SK-N-SH (cell line): ENCODE data around the gene AUTS2. TPM values are rescaled to one million over a fixed set of nuclear protein-coding genes. Genes with fewer than 3 reads are reported as not detected.

Source experiments
- CTCF ChIA-PET: fragments of 300-600, 350-600 bp; formaldehyde crosslinking; extraction: SDS; loops from one replicate; lab custom pipeline; 2021; lab: Yijun Ruan, JAX
- POLR2A ChIA-PET: fragments of 350-600 bp; sonication (Branson Sonifier 250); formaldehyde crosslinking; extraction: SDS; loops from one replicate; lab custom pipeline; 2020; ENCODE audit warnings: antibody characterized with exemption, inconsistent platforms; lab: Yijun Ruan, JAX
- DNase-seq: peaks from one replicate; pipeline ENCODE4 v3.0.0; 2012
- H2AFZ ChIP-seq: fragments of 200-600 bp; sonication (generic); 2 replicates; pipeline ENCODE4 v1.8.1; 2016; ENCODE audit warnings: antibody characterized with exemption, mild to moderate bottlenecking, low read depth
- H3F3A ChIP-seq: fragments of 200-600 bp; sonication (generic); replicated peaks from 2 replicates; pipeline ENCODE3; 2016; ENCODE audit warnings: antibody characterized with exemption, mild to moderate bottlenecking; ENCODE audit not compliant: insufficient read depth
- H3K27ac ChIP-seq, 2 experiments: fragments of 200-500 bp in 1 of 2; fragments of 200-600 bp in 1 of 2; sonication (Bioruptor generic) in 1 of 2; sonication (generic), shearing (Covaris generic) in 1 of 2; 2 replicates each; pipeline versions ENCODE4 v1.5.1 to v1.6.1; 2014 to 2016; ENCODE audit warnings: low read depth in 2 of 2, inconsistent platforms in 1 of 2, low read length in 1 of 2, mild to moderate bottlenecking in 1 of 2, mixed read lengths in 1 of 2
- H3K27me3 ChIP-seq: fragments of 200-600 bp; sonication (generic), shearing (Covaris generic); 2 replicates; pipeline ENCODE4 v1.6.1; 2016; ENCODE audit warnings: mixed run types; ENCODE audit not compliant: insufficient read depth
- H3K36me3 ChIP-seq, 2 experiments: fragments of 200-500 bp in 1 of 2; fragments of 200-600 bp in 1 of 2; sonication (Bioruptor generic) in 1 of 2; sonication (generic) in 1 of 2; replicated peaks in 1 of 2; 2 replicates each; pipeline versions ENCODE3 to v1.5.1; 2014 to 2016; ENCODE audit warnings: low read length in 1 of 2, mild to moderate bottlenecking in 1 of 2; ENCODE audit not compliant: insufficient read depth in 2 of 2, control insufficient read depth in 1 of 2
- H3K4me1 ChIP-seq, 2 experiments: fragments of 200-500 bp in 1 of 2; fragments of 200-600 bp in 1 of 2; sonication (Bioruptor generic) in 1 of 2; sonication (generic), shearing (Covaris generic) in 1 of 2; 2 replicates each; pipeline versions ENCODE4 v1.5.1 to v1.6.1; 2014 to 2016; ENCODE audit warnings: low read depth in 1 of 2, low read length in 1 of 2, mixed run types in 1 of 2; ENCODE audit not compliant: insufficient read depth in 2 of 2, control insufficient read depth in 1 of 2
- H3K4me2 ChIP-seq: fragments of 200-600 bp; sonication (generic), shearing (Covaris generic); 2 replicates; pipeline ENCODE4 v1.6.1; 2017; ENCODE audit warnings: mixed run types
- H3K4me3 ChIP-seq, 2 experiments: fragments of 200-500 bp in 1 of 2; fragments of 200-600 bp in 1 of 2; sonication (Bioruptor generic) in 1 of 2; sonication (generic), shearing (Covaris generic) in 1 of 2; 2 replicates each; pipeline versions ENCODE4 v1.5.1 to v1.8.1; 2014 to 2016; ENCODE audit warnings: low read depth in 2 of 2, inconsistent platforms in 1 of 2, low read length in 1 of 2, mild to moderate bottlenecking in 1 of 2, mixed read lengths in 1 of 2, moderate library complexity in 1 of 2
- H3K79me2 ChIP-seq: fragments of 200-600 bp; sonication (generic); 2 replicates; pipeline ENCODE4 v1.8.1; 2017; ENCODE audit warnings: mild to moderate bottlenecking; ENCODE audit not compliant: insufficient read depth
- H3K9ac ChIP-seq: fragments of 200-600 bp; sonication (generic); 2 replicates; pipeline ENCODE4 v1.6.1; 2017; ENCODE audit warnings: mixed run types
- H3K9me2 ChIP-seq: fragments of 200-600 bp; sonication (generic); 2 replicates; pipeline ENCODE4 v1.6.1; 2017; ENCODE audit warnings: mixed run types
- H3K9me3 ChIP-seq: fragments of 200-600 bp; sonication (generic); 2 replicates; pipeline ENCODE4 v1.6.1; 2017; ENCODE audit warnings: mixed run types, mild to moderate bottlenecking, moderate library complexity
- H4K20me1 ChIP-seq: fragments of 200-600 bp; sonication (generic); 2 replicates; pipeline ENCODE4 v1.6.1; 2017; ENCODE audit warnings: mild to moderate bottlenecking, mixed run types; ENCODE audit not compliant: insufficient read depth
- CTCF ChIP-seq: fragments of 200-600 bp; sonication (generic); IDR thresholded peaks from 2 replicates; pipeline ENCODE4 v1.6.1; 2017; ENCODE audit warnings: antibody characterized with exemption, mild to moderate bottlenecking, moderate library complexity
- ELF1 ChIP-seq: IDR thresholded peaks from 2 replicates; pipeline ENCODE4 v1.4.0; 2012
- EP300 ChIP-seq, 2 experiments: IDR thresholded peaks; 2 replicates each; pipeline versions ENCODE4 v1.4.0 to v1.6.1; 2012; ENCODE audit warnings: borderline replicate concordance in 1 of 2, low read depth in 1 of 2, low read length in 1 of 2
- FOXJ3 ChIP-seq: sonication (generic); formaldehyde crosslinking; IDR thresholded peaks from 2 replicates; pipeline ENCODE4 v1.5.1; 2020; ENCODE audit warnings: mild to moderate bottlenecking, missing genetic modification reagents
- GABPA ChIP-seq: IDR thresholded peaks from 2 replicates; pipeline ENCODE4 v1.4.0; 2012; ENCODE audit warnings: low read depth, mild to moderate bottlenecking
- GATA2 ChIP-seq: sonication (generic); formaldehyde crosslinking; IDR thresholded peaks from 2 replicates; pipeline ENCODE4 v1.5.0; 2020; ENCODE audit warnings: mild to moderate bottlenecking, missing genetic modification reagents
- JUND ChIP-seq: IDR thresholded peaks from 2 replicates; pipeline ENCODE4 v1.4.0; 2012
- MEF2A ChIP-seq: IDR thresholded peaks from 2 replicates; pipeline ENCODE4 v1.4.0; 2012; ENCODE audit warnings: low read depth, borderline replicate concordance
- MXI1 ChIP-seq: IDR thresholded peaks from 2 replicates; pipeline ENCODE4 v1.6.1; 2012; ENCODE audit warnings: mild to moderate bottlenecking, low read depth, low read length, improper control_type of control experiment
- NFIC ChIP-seq: IDR thresholded peaks from 2 replicates; pipeline ENCODE4 v1.4.0; 2012; ENCODE audit warnings: borderline replicate concordance
- NRF1 ChIP-seq: IDR thresholded peaks from 2 replicates; pipeline ENCODE4 v1.6.1; 2012; ENCODE audit warnings: low read depth, mild to moderate bottlenecking, low read length
- PBX3 ChIP-seq: IDR thresholded peaks from 2 replicates; pipeline ENCODE4; 2012
- POLR2AphosphoS5 ChIP-seq: IDR thresholded peaks from 2 replicates; pipeline ENCODE4 v1.6.1; 2012; ENCODE audit warnings: low read depth, low read length
- RAD21 ChIP-seq: IDR thresholded peaks from 2 replicates; pipeline ENCODE4 v1.6.1; 2012; ENCODE audit warnings: mild to moderate bottlenecking, low read length
- RCOR1 ChIP-seq: fragments of 150-350 bp; IDR thresholded peaks from 2 replicates; pipeline ENCODE4 v1.6.1; 2017; ENCODE audit warnings: antibody characterized with exemption, low read length
- RXRA ChIP-seq: IDR thresholded peaks from 2 replicates; pipeline ENCODE4 v1.4.0; 2012; ENCODE audit warnings: low read depth, mild to moderate bottlenecking, borderline replicate concordance
- SIN3A ChIP-seq: IDR thresholded peaks from 2 replicates; pipeline ENCODE4 v1.6.1; 2012; ENCODE audit warnings: low read depth, mild to moderate bottlenecking, low read length, moderate library complexity, borderline replicate concordance
- SMC3 ChIP-seq: IDR thresholded peaks from 2 replicates; pipeline ENCODE4 v1.6.1; 2012; ENCODE audit warnings: low read depth, low read length, improper control_type of control experiment
- TAF1 ChIP-seq: IDR thresholded peaks from 2 replicates; pipeline ENCODE4 v1.6.1; 2012; ENCODE audit warnings: low read depth, mild to moderate bottlenecking, low read length, moderate library complexity, borderline replicate concordance
- TCF12 ChIP-seq: IDR thresholded peaks from 2 replicates; pipeline ENCODE4 v1.4.0; 2012
- YY1 ChIP-seq: IDR thresholded peaks from 2 replicates; pipeline ENCODE4 v1.4.0; 2012; ENCODE audit warnings: low read depth, mild to moderate bottlenecking
- ZBTB33 ChIP-seq: IDR thresholded peaks from 2 replicates; pipeline ENCODE4 v1.4.0; 2012; ENCODE audit warnings: low read depth, borderline replicate concordance
- WGBS: methylation state at CpG from one replicate; pipeline ENCODE4 v1.1.6; 2017; ENCODE audit warnings: low lambda C conversion rate; 5-methylcytosine and 5-hydroxymethylcytosine counted together
- polyA plus RNA-seq, 3 experiments: library from polyadenylated mRNA; depleted of rRNA; stranded (reverse); fragments of >200 nt; gene quantifications; 2 replicates each; pipeline ENCODE4 v1.2.3, GENCODE V29; 2012
- TF ChIP-seq, protein P1 (sequence below): fragments of 150-350 bp; IDR thresholded peaks from 2 replicates; pipeline ENCODE4 v1.6.1; 2017; ENCODE audit warnings: antibody characterized with exemption, low read length, low read depth, borderline replicate concordance
- TF ChIP-seq, protein P2 (sequence below): IDR thresholded peaks from 2 replicates; pipeline ENCODE4 v1.4.0; 2012; ENCODE audit warnings: low read depth

AUTS2 gene
- polyA plus RNA-seq, 1 of the 3 experiments (the other 2 are of a cell fraction), result 15.6 TPM

DNA sequence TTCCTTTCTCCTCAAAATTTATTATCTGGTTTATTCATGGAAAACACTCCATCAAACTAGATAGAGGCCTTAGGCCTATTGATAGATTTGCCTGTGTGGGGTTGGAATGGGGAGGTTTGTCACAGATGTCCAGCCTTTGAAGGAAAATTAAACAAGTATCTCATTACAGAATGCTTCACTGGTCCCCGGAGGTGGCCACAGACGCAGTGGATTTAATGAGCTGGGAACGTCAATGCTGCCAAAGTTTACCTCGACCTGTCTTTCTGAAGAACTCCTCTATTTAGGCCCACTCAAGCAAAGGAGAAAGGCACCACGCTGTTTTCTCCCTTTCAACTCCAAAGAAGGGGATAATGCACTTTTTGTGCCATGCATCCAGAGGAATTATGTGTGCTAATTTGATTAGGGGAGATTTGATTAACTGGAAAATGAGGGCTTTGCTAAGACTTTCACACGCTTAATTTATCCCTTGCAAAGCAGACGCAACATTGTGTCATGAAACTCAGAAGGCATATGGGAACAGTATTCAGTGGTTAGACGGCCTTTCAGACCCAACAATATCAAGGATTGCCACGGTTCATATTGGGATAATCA, 974.9 kb downstream of the AUTS2 start:
- H3K4me3 ChIP-seq, result no peak overlapping the region
- peaks cover 19 to 67% of the 10 kb centered on the region in 2 experiments for H3K4me1 ChIP-seq
- peaks cover 15% of the 10 kb centered on the region for H3F3A ChIP-seq
- TF ChIP-seq GATA2 (no peak), RAD21 (no peak), SMC3 (no peak), CTCF (no peak), TCF12 (no peak), JUND (no peak)
- TF ChIP-seq, all 33 proteins: peak for 0
- Histone ChIP-seq H3K79me2 (no peaks in the 10 kb centered on the region), H3K36me3 (no peaks in the 10 kb centered on the region), H3K27ac (no peak overlapping the region), H3K9me2 (no peaks in the 10 kb centered on the region), H2AFZ (no peak overlapping the region), H4K20me1 (no peaks in the 10 kb centered on the region), H3K9ac (no peak overlapping the region), H3K27me3 (no peaks in the 10 kb centered on the region), H3K9me3 (no peaks in the 10 kb centered on the region), H3K4me2 (no peak overlapping the region)
- ChIA-PET CTCF (interaction anchor here (0.6 to 1.6 kb wide), 4 partner anchors 23 to 125 kb away, joined by 3 to 4 read pairs (median 4); no protein-coding TSS in a partner anchor), POLR2A (no interaction called here)
- 90% methylated on average over 9 of the region's 9 CpGs for WGBS
- no peak for DNase-seq

- H3K79me2 ChIP-seq, result no peaks in the 10 kb centered on the region
- TF ChIP-seq PBX3 (no peak), TAF1 (no peak), RXRA (no peak), MEF2A (no peak), NFIC (no peak), FOXJ3 (CRISPR knock-in tag) (no peak), GABPA (no peak), RCOR1 (no peak), MXI1 (no peak), GATA2 (no peak), ZBTB33 (no peak), SIN3A (no peak), POLR2AphosphoS5 (no peak), YY1 (no peak), EP300 (IDR thresholded peaks at IDR 0.05; ENCODE audit: borderline replicate concordance in 1 of 2, low read depth in 1 of 2, low read length in 1 of 2) (no peak), ELF1 (no peak), NRF1 (no peak)
- TF ChIP-seq, protein P1, sequence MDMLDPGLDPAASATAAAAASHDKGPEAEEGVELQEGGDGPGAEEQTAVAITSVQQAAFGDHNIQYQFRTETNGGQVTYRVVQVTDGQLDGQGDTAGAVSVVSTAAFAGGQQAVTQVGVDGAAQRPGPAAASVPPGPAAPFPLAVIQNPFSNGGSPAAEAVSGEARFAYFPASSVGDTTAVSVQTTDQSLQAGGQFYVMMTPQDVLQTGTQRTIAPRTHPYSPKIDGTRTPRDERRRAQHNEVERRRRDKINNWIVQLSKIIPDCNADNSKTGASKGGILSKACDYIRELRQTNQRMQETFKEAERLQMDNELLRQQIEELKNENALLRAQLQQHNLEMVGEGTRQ, result no peak
- TF ChIP-seq, protein P2, sequence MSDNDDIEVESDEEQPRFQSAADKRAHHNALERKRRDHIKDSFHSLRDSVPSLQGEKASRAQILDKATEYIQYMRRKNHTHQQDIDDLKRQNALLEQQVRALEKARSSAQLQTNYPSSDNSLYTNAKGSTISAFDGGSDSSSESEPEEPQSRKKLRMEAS, result no peak
These were observed 975.4 kb downstream of the AUTS2 start for GRCh38 chr7:70573696-70574095.

More at GRCh38 chr7:70573696-70574095, 975.4 kb downstream of the AUTS2 start:
- Histone ChIP-seq H3K27ac (no peak overlapping the region), H4K20me1 (no peaks in the 10 kb centered on the region), H3K4me2 (no peak overlapping the region), H2AFZ (no peak overlapping the region), H3K9me3 (no peaks in the 10 kb centered on the region), H3K4me3 (no peak overlapping the region), H3K9ac (no peak overlapping the region), H3K4me1 (peaks cover 19 to 63% of the 10 kb centered on the region in 2 experiments), H3K9me2 (no peaks in the 10 kb centered on the region), H3F3A (peaks cover 15% of the 10 kb centered on the region), H3K36me3 (no peaks in the 10 kb centered on the region), H3K27me3 (no peaks in the 10 kb centered on the region)
- no peak for DNase-seq
- POLR2A ChIA-PET, result no interaction called here
- CTCF ChIA-PET, result interaction anchor here (0.6 to 1.6 kb wide), 4 partner anchors 23 to 125 kb away, joined by 3 to 4 read pairs (median 4); no protein-coding TSS in a partner anchor
- whole genome bisulfite sequencing, result 79% methylated on average over 3 of the region's 3 CpGs
